Activated naive CD4-positive, alpha-beta T cell treated with anti-CD3 and anti-CD28 coated beads, Interleukin-2, amount 10 ng/mL, durations not matched to agents 7 days and 5 days (primary cell): ENCODE data around the gene PFDN4.
"Not testable (repeated sequence)": the region's sequence is repeated elsewhere in the genome, so short reads cannot be mapped to it uniquely, and the experiment has no call there.

ENCODE experiments used
- CTCF ChIA-PET: fragments of 350-600 bp; sonication (Branson Sonifier 250); formaldehyde crosslinking; loops from one replicate; lab custom pipeline; 2021; ENCODE audit warnings: antibody characterized with exemption; lab: Charles Lee
- DNase-seq: peaks from one replicate; pipeline ENCODE4 v3.0.0-alpha.2; 2020
- H3K27ac Mint-ChIP-seq: one replicate; pipeline ENCODE4 v1.8.0; 2021; ENCODE audit warnings: mild to moderate bottlenecking, moderate library complexity, mixed read lengths
- H3K27me3 Mint-ChIP-seq: one replicate; pipeline ENCODE4 v1.8.0; 2021; ENCODE audit warnings: mild to moderate bottlenecking, mixed read lengths
- H3K36me3 Mint-ChIP-seq: one replicate; pipeline ENCODE4 v1.8.0; 2021; ENCODE audit warnings: mixed read lengths
- H3K4me1 Mint-ChIP-seq: one replicate; pipeline ENCODE4 v1.8.0; 2021; ENCODE audit warnings: mixed read lengths
- H3K4me3 Mint-ChIP-seq: one replicate; pipeline ENCODE4 v1.8.0; 2021; ENCODE audit warnings: mild to moderate bottlenecking, moderate library complexity, mixed read lengths
- H3K9me3 Mint-ChIP-seq: one replicate; pipeline ENCODE4 v1.8.0; 2021; ENCODE audit warnings: mixed read lengths

Gene PFDN4

DNA sequence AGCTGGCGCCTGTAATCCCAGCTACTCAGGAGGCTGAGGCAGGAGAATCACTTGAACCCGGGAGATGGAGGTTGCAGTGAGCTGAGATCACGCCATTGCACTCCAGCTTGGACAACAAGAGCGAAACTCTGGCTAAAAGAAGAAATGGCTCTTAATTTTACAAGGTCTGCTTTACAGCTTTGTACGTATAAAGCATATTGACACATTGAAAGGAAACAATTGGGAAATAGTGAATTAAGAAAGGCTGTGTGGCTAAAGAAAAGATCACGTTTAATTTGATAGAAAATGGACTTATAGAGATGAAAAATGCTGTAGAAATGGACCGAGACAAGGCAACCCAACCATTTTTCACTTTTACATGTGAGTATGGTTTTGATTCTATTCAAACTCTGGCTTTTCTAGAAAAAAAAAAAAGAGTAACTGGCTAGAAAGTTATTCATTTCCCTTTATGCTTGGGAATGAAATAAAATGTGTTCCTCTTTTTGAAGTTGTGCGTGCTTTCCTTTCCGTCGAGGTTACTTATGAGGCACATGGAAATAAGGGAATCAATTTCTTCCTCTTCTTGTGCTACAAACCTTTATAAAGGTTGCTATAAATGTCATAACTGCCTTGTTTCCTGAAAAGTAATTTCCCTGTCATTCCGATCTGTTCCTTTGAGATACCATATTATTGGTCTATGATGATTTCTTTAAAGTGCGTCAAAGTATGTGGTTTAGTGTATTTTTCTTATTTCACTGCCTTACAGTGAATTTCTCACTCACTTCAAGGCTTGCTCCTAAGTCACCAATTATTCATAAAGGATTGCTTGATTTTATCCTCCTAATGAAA is 29.4 kb downstream of the PFDN4 start:
- H3K9me3 Mint-ChIP-seq = peaks cover 4% of the 10 kb centered on the region
- H3K27me3 Mint-ChIP-seq = peaks cover 8% of the 10 kb centered on the region
- no peak for DNase-seq
- H3K4me1 Mint-ChIP-seq = no peaks in the 10 kb centered on the region
- CTCF ChIA-PET = no interaction called here
- no peak overlapping the region for H3K27ac Mint-ChIP-seq
- no peaks in the 10 kb centered on the region for H3K36me3 Mint-ChIP-seq
- no peak overlapping the region for H3K4me3 Mint-ChIP-seq

DNA sequence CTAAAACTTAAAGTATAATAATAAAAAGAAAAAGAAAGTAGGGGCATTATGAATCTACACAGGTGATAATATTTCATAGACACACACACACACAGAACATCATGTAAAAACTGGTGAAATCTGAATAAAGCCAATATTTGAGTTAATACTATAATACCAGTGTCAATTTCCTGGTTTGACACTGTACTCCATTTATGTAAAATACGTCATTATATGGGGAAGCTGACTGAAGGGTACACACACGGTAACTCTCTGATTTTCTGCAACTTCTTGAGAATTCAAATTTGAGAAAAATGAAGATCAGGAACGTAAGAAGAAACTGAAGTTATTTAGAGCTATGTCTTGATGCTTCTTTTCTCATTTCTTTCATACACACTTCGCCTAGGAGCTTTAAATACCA is 36.2 kb downstream of the PFDN4 start:
- Mint-ChIP-seq H3K4me3 (no peak overlapping the region), H3K9me3 (peaks cover 2% of the 10 kb centered on the region), H3K27me3 (no peaks in the 10 kb centered on the region), H3K27ac (no peak overlapping the region), H3K36me3 (no peaks in the 10 kb centered on the region), H3K4me1 (no peaks in the 10 kb centered on the region)
- CTCF ChIA-PET = no interaction called here
- no peak for DNase-seq

- DNase-seq, CTCF ChIA-PET, H3K27me3 Mint-ChIP-seq, H3K36me3 Mint-ChIP-seq, H3K4me1 Mint-ChIP-seq, H3K27ac Mint-ChIP-seq, H3K4me3 Mint-ChIP-seq, H3K9me3 Mint-ChIP-seq: not testable (repeated sequence)
Observed at GRCh38 chr20:54248705-54249104, 40.8 kb downstream of the PFDN4 start.

GRCh38 chr20:54250691-54251090 is 42.8 kb downstream of the PFDN4 start:
- Mint-ChIP-seq H3K36me3 (no peaks in the 10 kb centered on the region), H3K27me3 (no peaks in the 10 kb centered on the region), H3K9me3 (no peaks in the 10 kb centered on the region), H3K27ac (no peak overlapping the region), H3K4me1 (no peaks in the 10 kb centered on the region), H3K4me3 (no peak overlapping the region)
- no peak for DNase-seq
- CTCF ChIA-PET = interaction anchor here (0.9 kb wide), 1 partner anchor 147 kb away, joined by 3 read pairs; no protein-coding TSS in a partner anchor

GRCh38 chr20:54251096-54251495 is 43.2 kb downstream of the PFDN4 start:
- DNase-seq = no peak
- no peaks in the 10 kb centered on the region for H3K4me1 Mint-ChIP-seq
- H3K36me3 Mint-ChIP-seq = no peaks in the 10 kb centered on the region
- H3K27me3 Mint-ChIP-seq = no peaks in the 10 kb centered on the region
- no peak overlapping the region for H3K4me3 Mint-ChIP-seq
- H3K27ac Mint-ChIP-seq = no peak overlapping the region
- no peaks in the 10 kb centered on the region for H3K9me3 Mint-ChIP-seq
- CTCF ChIA-PET = interaction anchor here (0.9 kb wide), 1 partner anchor 148 kb away, joined by 3 read pairs; no protein-coding TSS in a partner anchor

DNA sequence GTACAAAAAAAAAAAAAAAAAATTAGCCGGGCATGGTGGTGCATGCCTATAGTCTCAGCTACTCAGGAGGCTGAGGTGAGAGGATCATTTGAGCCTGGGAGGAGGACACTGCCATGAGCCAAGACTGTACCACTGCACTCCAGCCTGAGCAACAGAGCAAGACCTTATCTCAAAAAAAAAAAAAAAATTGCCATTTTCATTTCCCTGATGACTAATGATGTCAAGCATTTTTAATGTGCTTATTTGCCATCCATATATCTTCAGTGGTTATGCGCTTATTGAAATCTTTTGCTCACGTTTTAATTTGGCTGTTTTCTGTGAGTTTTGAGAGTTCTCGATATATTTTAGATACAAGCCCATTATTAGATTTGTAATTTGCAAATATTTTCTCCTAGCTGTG is 46.7 kb downstream of the PFDN4 start:
- no peak for DNase-seq
- Mint-ChIP-seq H3K4me3 (no peak overlapping the region), H3K27ac (no peak overlapping the region), H3K4me1 (no peaks in the 10 kb centered on the region), H3K27me3 (no peaks in the 10 kb centered on the region), H3K9me3 (no peaks in the 10 kb centered on the region), H3K36me3 (no peaks in the 10 kb centered on the region)
- CTCF ChIA-PET = interaction anchor here (1.1 kb wide), 1 partner anchor 20 kb away, joined by 3 read pairs; no protein-coding TSS in a partner anchor

DNA sequence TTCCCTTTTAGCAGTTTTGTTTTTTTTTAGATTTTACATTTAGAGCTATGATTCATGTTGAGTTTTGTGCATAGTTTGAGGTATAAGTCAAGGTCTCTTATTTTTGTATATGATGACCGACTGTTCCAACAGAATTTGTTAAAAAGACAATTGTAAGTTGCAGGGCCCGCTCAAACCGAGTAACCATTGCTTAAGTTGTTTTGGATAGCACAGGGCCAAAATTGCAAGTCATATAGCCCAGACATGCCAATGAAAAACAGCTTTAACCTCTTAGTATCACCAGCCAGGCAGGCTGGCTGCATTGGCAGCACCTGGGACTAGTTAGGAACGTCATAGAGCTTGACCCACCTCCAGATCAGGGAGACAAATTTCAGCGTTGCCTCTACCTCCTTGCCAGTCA is 47.3 kb downstream of the PFDN4 start:
- Mint-ChIP-seq H3K27me3 (no peaks in the 10 kb centered on the region), H3K4me3 (no peak overlapping the region), H3K36me3 (no peaks in the 10 kb centered on the region), H3K4me1 (no peaks in the 10 kb centered on the region), H3K27ac (no peak overlapping the region), H3K9me3 (no peaks in the 10 kb centered on the region)
- DNase-seq = no peak
- CTCF ChIA-PET = no interaction called here

- Mint-ChIP-seq H3K4me3 (no peak overlapping the region), H3K27ac (no peak overlapping the region), H3K9me3 (no peaks in the 10 kb centered on the region), H3K36me3 (no peaks in the 10 kb centered on the region), H3K27me3 (peaks cover 4% of the 10 kb centered on the region), H3K4me1 (no peaks in the 10 kb centered on the region)
- CTCF ChIA-PET = no interaction called here
- DNase-seq = no peak
Observed at GRCh38 chr20:54256202-54256601, 48.3 kb downstream of the PFDN4 start.

GRCh38 chr20:54257071-54257816 is 49.4 kb downstream of the PFDN4 start:
- no peak for DNase-seq
- Mint-ChIP-seq H3K36me3 (no peaks in the 10 kb centered on the region), H3K9me3 (no peaks in the 10 kb centered on the region), H3K4me3 (no peak overlapping the region), H3K27me3 (peaks cover 5% of the 10 kb centered on the region), H3K4me1 (no peaks in the 10 kb centered on the region), H3K27ac (no peak overlapping the region)
- CTCF ChIA-PET = no interaction called here

DNA sequence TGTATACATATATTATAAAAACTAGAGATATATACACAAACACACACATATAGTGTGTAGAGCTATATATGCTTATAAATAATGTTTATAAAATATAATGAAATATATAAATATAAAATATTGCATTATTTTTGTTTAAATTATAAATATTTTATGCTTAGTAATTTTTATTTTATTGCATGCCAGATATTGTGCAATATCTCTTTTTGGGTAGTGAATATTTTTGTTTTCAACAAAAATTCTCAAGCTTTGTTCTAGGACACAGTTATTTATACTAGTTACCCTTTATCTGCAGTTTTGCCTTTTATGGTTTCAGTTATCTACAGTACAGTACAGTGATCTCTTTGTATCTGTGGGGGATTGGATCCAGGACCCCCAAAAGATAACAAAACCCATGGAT is 52.2 kb downstream of the PFDN4 start:
- H3K4me3 Mint-ChIP-seq = no peak overlapping the region
- H3K36me3 Mint-ChIP-seq = no peaks in the 10 kb centered on the region
- peaks cover 5% of the 10 kb centered on the region for H3K27me3 Mint-ChIP-seq
- no peaks in the 10 kb centered on the region for H3K9me3 Mint-ChIP-seq
- H3K4me1 Mint-ChIP-seq = no peaks in the 10 kb centered on the region
- DNase-seq = no peak
- CTCF ChIA-PET = no interaction called here
- H3K27ac Mint-ChIP-seq = no peak overlapping the region

DNA sequence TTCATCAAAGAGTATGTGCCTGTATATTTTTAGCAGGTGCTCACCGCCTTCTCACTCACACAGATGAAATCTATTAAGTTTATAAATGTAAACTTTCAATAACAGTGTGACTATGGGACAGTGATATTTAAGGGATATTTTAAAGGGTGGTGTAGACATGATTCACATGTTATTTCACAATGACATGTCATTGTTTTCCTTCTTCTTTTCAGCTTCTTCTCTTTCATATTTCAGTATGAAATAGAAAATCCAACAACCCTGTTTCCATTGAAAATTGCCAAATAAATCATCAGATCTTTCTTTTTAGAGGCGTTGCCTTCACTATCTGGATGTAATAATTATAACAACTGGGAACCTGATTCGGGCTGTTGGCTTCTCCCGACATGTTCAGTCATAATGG is 54.8 kb downstream of the PFDN4 start:
- no peaks in the 10 kb centered on the region for H3K9me3 Mint-ChIP-seq
- no peak for DNase-seq
- no peak overlapping the region for H3K27ac Mint-ChIP-seq
- no peak overlapping the region for H3K4me3 Mint-ChIP-seq
- CTCF ChIA-PET = no interaction called here
- no peaks in the 10 kb centered on the region for H3K36me3 Mint-ChIP-seq
- peaks cover 5% of the 10 kb centered on the region for H3K27me3 Mint-ChIP-seq
- peaks cover 2% of the 10 kb centered on the region for H3K4me1 Mint-ChIP-seq

- Mint-ChIP-seq H3K4me1 (peaks cover 2% of the 10 kb centered on the region), H3K4me3 (no peak overlapping the region), H3K36me3 (no peaks in the 10 kb centered on the region), H3K9me3 (no peaks in the 10 kb centered on the region), H3K27ac (no peak overlapping the region), H3K27me3 (peaks cover 5% of the 10 kb centered on the region)
- DNase-seq = no peak
- CTCF ChIA-PET = no interaction called here
Observed at GRCh38 chr20:54263116-54263690, 55.3 kb downstream of the PFDN4 start.

GRCh38 chr20:54265791-54266190 is 57.9 kb downstream of the PFDN4 start:
- H3K27ac Mint-ChIP-seq, H3K4me3 Mint-ChIP-seq, H3K4me1 Mint-ChIP-seq, CTCF ChIA-PET, H3K27me3 Mint-ChIP-seq, H3K36me3 Mint-ChIP-seq, H3K9me3 Mint-ChIP-seq, DNase-seq: not testable (repeated sequence)

- no peak overlapping the region for H3K4me3 Mint-ChIP-seq
- no peaks in the 10 kb centered on the region for H3K36me3 Mint-ChIP-seq
Observed at GRCh38 chr20:54266844-54267243, 59.0 kb downstream of the PFDN4 start.

More at GRCh38 chr20:54266844-54267243, 59.0 kb downstream of the PFDN4 start:
- Mint-ChIP-seq H3K4me1 (peaks cover 2% of the 10 kb centered on the region), H3K9me3 (no peaks in the 10 kb centered on the region), H3K27me3 (no peaks in the 10 kb centered on the region), H3K27ac (no peak overlapping the region)
- CTCF ChIA-PET = interaction anchor here (0.7 to 0.8 kb wide), 2 partner anchors 13 to 35 kb away, joined by 4 to 5 read pairs; no protein-coding TSS in a partner anchor
- DNase-seq = no peak
